HG03439 (cell line): Measurements from ENCODE around the gene COX7B.
"Not testable (repeated sequence)": the region's sequence is repeated elsewhere in the genome, so short reads cannot be mapped to it uniquely, and the experiment has no call there.

Source experiments
- ATAC-seq: cut with Tn5 transposase; IDR thresholded peaks from one replicate; pipeline ENCODE4 v1.9.1; 2021; ENCODE audit warnings: mild to moderate bottlenecking, moderate library complexity; ENCODE audit not compliant: unreplicated experiment

COX7B gene

GRCh38 chrX:77899081-77899828 lies at the start of gene COX7B:
Gene COX7B (plus strand): TSS chrX:77899468. CDS start chrX:77899554, 86 bp downstream.
- peak; percentile 69 for ATAC-seq

GRCh38 chrX:77875372-77875771 lies 23.9 kb upstream of the COX7B start:
- no peak for ATAC-seq

GRCh38 chrX:77881418-77881817 lies 17.9 kb upstream of the COX7B start:
- not testable (repeated sequence) for ATAC-seq

- no peak for ATAC-seq
Measured at GRCh38 chrX:77892887-77893286, 6.4 kb upstream of the COX7B start.

GRCh38 chrX:77893713-77894112 lies 5.6 kb upstream of the COX7B start:
- ATAC-seq: no peak

GRCh38 chrX:77894921-77895886 lies 4.1 kb upstream of the COX7B start, which contains the start of gene MAGT1:
Gene MAGT1 (minus strand): TSS chrX:77895435. CDS start chrX:77895410, 25 bp downstream.
- peak; percentile 89 for ATAC-seq

GRCh38 chrX:77900688-77901087 lies 1.4 kb downstream of the COX7B start:
- no peak for ATAC-seq

- no peak for ATAC-seq
Measured at GRCh38 chrX:77901506-77901905, 2.2 kb downstream of the COX7B start.

GRCh38 chrX:77910108-77910840 lies 11.0 kb downstream of the COX7B start, which contains the start of gene ATP7A:
Gene ATP7A (plus strand): TSS chrX:77910693. CDS start chrX:77971642, 60,949 bp downstream.
- peak; percentile 94 for ATAC-seq

- peak; percentile 72 for ATAC-seq
Measured at GRCh38 chrX:77917294-77917933, 18.1 kb downstream of the COX7B start.

GRCh38 chrX:77918568-77918967 lies 19.3 kb downstream of the COX7B start:
- no peak for ATAC-seq

GRCh38 chrX:77919370-77919769 lies 20.1 kb downstream of the COX7B start:
- not testable (repeated sequence) for ATAC-seq

- ATAC-seq: no peak
Measured at GRCh38 chrX:77922787-77923186, 23.5 kb downstream of the COX7B start.

- ATAC-seq: no peak
Measured at GRCh38 chrX:77924320-77924859, 25.1 kb downstream of the COX7B start.

- no peak for ATAC-seq
Measured at GRCh38 chrX:77925764-77926163, 26.5 kb downstream of the COX7B start.

- ATAC-seq: no peak
Measured at GRCh38 chrX:77930581-77930980, 31.3 kb downstream of the COX7B start.

GRCh38 chrX:77935886-77936285 lies 36.6 kb downstream of the COX7B start:
- ATAC-seq: no peak

GRCh38 chrX:77936299-77936698 lies 37.0 kb downstream of the COX7B start:
- ATAC-seq: no peak

GRCh38 chrX:77937291-77937690 lies 38.0 kb downstream of the COX7B start:
- ATAC-seq: no peak

- ATAC-seq: no peak
Measured at GRCh38 chrX:77938083-77938680, 38.9 kb downstream of the COX7B start.
